Ishikawa (cell line): ENCODE measurements around the gene PADI2.

Experiments used
- CEBPB ChIP-seq: IDR thresholded peaks from 2 replicates; pipeline ENCODE4 v1.6.1; 2012
- CREB1 ChIP-seq: IDR thresholded peaks from 2 replicates; pipeline ENCODE4 v1.6.1; 2012; ENCODE audit warnings: low read depth
- EGR1 ChIP-seq: IDR thresholded peaks from 2 replicates; pipeline ENCODE4 v1.6.1; 2012
- EP300 ChIP-seq: IDR thresholded peaks from 2 replicates; pipeline ENCODE4 v1.6.1; 2012; ENCODE audit warnings: borderline replicate concordance
- FOXM1 ChIP-seq: IDR thresholded peaks from 2 replicates; pipeline ENCODE4 v1.6.1; 2012; ENCODE audit warnings: low read depth, borderline replicate concordance
- NFIC ChIP-seq: IDR thresholded peaks from 2 replicates; pipeline ENCODE4 v1.6.1; 2012
- RAD21 ChIP-seq: IDR thresholded peaks from 2 replicates; pipeline ENCODE4 v1.6.1; 2012; ENCODE audit warnings: low read depth
- TAF1 ChIP-seq: IDR thresholded peaks from 2 replicates; pipeline ENCODE4 v1.6.1; 2012; ENCODE audit warnings: low read depth, mild to moderate bottlenecking
- TCF12 ChIP-seq: IDR thresholded peaks from 2 replicates; pipeline ENCODE4 v1.6.1; 2012; ENCODE audit warnings: low read depth
- TEAD4 ChIP-seq: IDR thresholded peaks from 2 replicates; pipeline ENCODE4 v1.6.1; 2012
- YY1 ChIP-seq: IDR thresholded peaks from 2 replicates; pipeline ENCODE4 v1.6.1; 2012; ENCODE audit warnings: low read depth
- ZBTB7A ChIP-seq: IDR thresholded peaks from 2 replicates; pipeline ENCODE4 v1.6.1; 2012; ENCODE audit warnings: low read depth
- TF ChIP-seq, protein P1 (sequence below): IDR thresholded peaks from 2 replicates; pipeline ENCODE4 v1.6.1; 2012; ENCODE audit warnings: low read depth, mild to moderate bottlenecking
- TF ChIP-seq, protein P2 (sequence below): IDR thresholded peaks from 2 replicates; pipeline ENCODE4 v1.6.1; 2012
- TF ChIP-seq, protein P3 (sequence below): IDR thresholded peaks from 2 replicates; pipeline ENCODE4 v1.6.1; 2012

Gene PADI2

DNA sequence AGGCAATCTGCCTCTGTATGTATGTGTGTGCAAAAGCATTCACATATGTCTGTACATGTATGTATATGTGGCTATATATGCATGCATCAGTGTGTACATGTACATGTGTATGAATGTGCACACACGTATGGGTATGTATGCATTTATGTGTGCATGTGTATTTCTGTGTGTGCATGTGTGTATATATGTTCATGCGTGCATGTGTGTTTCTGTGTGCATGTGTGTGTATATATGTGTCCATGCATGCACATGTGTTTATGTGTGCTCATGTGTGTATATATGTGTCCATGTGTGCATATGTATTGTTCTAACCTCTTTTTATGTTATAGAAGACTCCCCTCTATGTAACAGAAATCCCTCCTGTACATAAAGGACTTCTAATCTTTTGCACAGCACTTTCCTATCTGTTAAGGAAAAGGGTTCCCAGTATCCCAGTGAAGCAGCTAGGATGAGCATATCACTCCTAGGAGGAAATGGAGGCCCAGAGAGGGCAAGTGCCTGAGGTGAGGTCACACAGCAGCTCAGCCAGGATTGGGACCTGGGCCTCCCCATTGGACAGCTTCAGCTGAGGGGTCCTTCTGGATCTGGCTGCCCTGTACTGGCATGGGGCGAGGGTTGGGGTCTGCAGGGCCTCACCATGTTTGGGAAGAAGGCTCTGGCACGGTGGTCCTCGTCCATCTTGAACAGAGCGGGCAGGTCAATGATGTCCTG, 49.6 kb downstream of the PADI2 start:
- TF ChIP-seq, protein P1, sequence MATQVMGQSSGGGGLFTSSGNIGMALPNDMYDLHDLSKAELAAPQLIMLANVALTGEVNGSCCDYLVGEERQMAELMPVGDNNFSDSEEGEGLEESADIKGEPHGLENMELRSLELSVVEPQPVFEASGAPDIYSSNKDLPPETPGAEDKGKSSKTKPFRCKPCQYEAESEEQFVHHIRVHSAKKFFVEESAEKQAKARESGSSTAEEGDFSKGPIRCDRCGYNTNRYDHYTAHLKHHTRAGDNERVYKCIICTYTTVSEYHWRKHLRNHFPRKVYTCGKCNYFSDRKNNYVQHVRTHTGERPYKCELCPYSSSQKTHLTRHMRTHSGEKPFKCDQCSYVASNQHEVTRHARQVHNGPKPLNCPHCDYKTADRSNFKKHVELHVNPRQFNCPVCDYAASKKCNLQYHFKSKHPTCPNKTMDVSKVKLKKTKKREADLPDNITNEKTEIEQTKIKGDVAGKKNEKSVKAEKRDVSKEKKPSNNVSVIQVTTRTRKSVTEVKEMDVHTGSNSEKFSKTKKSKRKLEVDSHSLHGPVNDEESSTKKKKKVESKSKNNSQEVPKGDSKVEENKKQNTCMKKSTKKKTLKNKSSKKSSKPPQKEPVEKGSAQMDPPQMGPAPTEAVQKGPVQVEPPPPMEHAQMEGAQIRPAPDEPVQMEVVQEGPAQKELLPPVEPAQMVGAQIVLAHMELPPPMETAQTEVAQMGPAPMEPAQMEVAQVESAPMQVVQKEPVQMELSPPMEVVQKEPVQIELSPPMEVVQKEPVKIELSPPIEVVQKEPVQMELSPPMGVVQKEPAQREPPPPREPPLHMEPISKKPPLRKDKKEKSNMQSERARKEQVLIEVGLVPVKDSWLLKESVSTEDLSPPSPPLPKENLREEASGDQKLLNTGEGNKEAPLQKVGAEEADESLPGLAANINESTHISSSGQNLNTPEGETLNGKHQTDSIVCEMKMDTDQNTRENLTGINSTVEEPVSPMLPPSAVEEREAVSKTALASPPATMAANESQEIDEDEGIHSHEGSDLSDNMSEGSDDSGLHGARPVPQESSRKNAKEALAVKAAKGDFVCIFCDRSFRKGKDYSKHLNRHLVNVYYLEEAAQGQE = no peak
- TF ChIP-seq, protein P2, sequence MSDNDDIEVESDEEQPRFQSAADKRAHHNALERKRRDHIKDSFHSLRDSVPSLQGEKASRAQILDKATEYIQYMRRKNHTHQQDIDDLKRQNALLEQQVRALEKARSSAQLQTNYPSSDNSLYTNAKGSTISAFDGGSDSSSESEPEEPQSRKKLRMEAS = no peak
- TF ChIP-seq RAD21 (no peak), TEAD4 (no peak), NFIC (no peak), ZBTB7A (no peak), EGR1 (no peak), TAF1 (no peak), TCF12 (no peak), CEBPB (no peak), CREB1 (no peak), EP300 (no peak), YY1 (no peak), FOXM1 (no peak)
- TF ChIP-seq, protein P3, sequence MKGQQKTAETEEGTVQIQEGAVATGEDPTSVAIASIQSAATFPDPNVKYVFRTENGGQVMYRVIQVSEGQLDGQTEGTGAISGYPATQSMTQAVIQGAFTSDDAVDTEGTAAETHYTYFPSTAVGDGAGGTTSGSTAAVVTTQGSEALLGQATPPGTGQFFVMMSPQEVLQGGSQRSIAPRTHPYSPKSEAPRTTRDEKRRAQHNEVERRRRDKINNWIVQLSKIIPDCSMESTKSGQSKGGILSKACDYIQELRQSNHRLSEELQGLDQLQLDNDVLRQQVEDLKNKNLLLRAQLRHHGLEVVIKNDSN = no peak

DNA sequence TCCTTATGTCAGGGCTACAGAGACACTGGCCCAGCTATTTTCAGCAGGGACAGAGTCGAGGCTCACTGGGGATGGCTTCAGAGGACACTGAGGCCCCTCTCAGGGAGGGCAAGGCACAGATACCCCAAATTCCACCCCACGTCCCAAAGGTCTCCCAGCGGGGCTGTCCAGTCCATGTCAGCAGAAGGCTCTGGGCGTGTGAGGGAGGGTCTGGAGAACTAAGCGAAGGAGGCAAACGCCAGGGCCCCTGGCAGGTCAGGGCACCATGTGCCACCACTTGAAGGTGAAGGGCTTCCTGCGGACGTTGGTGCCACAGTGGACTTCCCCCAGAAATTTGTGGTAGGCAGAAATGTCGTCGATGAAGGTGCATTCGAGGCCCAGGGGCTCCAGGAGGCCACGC, 50.5 kb downstream of the PADI2 start:
- TF ChIP-seq EGR1 (no peak), TAF1 (no peak), FOXM1 (no peak), RAD21 (no peak), TCF12 (no peak), NFIC (no peak), TEAD4 (no peak), CREB1 (no peak), YY1 (no peak), EP300 (no peak), ZBTB7A (no peak), CEBPB (no peak)
- TF ChIP-seq, protein P3 = no peak
- TF ChIP-seq, protein P1 = no peak
- TF ChIP-seq, protein P2 = no peak

DNA sequence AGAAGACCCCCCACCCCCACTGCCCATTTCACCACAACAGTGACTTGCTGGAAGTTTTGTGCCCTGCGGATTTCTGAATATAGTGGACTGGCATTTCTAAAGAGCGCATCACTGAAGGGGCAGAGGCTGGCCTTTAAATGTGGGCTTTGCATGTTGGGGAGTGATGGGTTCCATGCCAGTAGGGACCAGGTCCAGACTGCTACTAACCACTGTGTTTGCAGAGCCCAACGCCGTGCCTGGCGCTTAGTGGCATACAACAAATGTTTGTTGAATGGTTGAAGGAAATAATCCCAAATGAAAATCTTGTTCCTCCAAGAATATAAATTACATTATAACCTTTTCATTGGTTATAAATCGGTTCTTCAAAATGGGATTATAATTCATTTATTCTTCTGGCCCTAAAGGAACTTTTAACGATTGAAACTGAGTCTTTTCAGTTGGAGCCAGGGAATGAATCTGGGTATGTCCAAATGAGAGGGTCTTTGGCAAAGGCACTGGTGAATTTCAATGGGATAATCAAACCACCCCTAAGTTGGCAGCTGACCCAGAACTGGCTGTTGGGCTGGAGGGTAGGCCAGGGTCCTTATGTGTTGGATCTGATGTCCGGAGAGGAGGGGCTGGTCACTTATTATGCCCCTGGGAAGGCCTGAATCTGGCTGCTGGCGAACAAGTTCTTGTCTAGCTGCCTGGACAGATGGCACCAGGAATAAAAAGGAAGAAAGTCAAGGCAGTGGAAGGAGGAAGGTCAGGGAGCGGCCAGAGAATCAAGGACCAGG, 51.6 kb downstream of the PADI2 start:
- no peak for TF ChIP-seq RAD21
- no peak for TF ChIP-seq EP300

DNA sequence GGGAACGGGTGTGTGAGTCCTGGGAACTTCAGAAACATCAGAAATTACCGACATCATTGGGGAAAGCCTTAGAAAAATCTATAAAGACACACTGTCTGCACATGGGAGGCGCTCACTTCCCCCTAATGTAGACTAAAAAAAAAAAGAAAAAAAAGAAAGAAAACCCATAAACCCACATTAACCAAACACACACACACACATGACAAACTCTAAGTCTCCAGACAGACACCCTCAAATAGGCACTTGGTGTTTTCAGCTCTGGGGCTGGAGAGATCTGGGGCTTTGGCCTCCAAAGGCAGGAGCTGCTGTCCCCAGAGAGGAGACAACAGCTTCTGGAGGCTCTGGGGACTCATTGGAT, 52.2 kb downstream of the PADI2 start:
- TF ChIP-seq RAD21 = no peak
- no peak for TF ChIP-seq TAF1
- no peak for TF ChIP-seq CEBPB
- TF ChIP-seq YY1 = no peak
- TF ChIP-seq EP300 = no peak
- TF ChIP-seq NFIC = no peak
- TF ChIP-seq, protein P1 = no peak
- TF ChIP-seq FOXM1 = no peak
- TF ChIP-seq TEAD4 = no peak
- no peak for TF ChIP-seq EGR1
- TF ChIP-seq, protein P2 = no peak
